Measurements from ENCODE around the gene SLC29A3. TPM values are rescaled to one million over a fixed set of nuclear protein-coding genes. Genes with fewer than 3 reads are reported as not detected.

The SLC29A3 gene
- total RNA-seq, 1 experiment from 2014 or later = 5.9 TPM

GRCh38 chr10:71406878-71407277 lies 87.8 kb downstream of the SLC29A3 start:
- no peak for DNase-seq (ENCODE audit: low read depth, low spot score)
- Histone ChIP-seq H2AFZ (ENCODE audit: low read depth, low read length, poor library complexity, severe bottlenecking) (no peak overlapping the region), H3K9me2 (ENCODE audit: insufficient read depth) (no peaks in the 10 kb centered on the region), H3K27ac (ENCODE audit: low read depth, low read length) (no peak overlapping the region), H3K4me3 (replicated peaks in 1 of 2; ENCODE audit: low read depth in 1 of 2, low read length in 2 of 2) (no peak overlapping the region), H3K4me1 (ENCODE audit: control insufficient read depth in 1 of 2, insufficient read depth in 2 of 2, low read length in 2 of 2) (no peaks in the 10 kb centered on the region), H3K9ac (ENCODE audit: low read length) (no peak overlapping the region), H4K20me1 (ENCODE audit: insufficient read depth) (no peaks in the 10 kb centered on the region), H3K9me3 (ENCODE audit: control insufficient read depth in 1 of 2, insufficient read depth in 1 of 2, low read depth in 1 of 2, low read length in 2 of 2) (no peaks in the 10 kb centered on the region; a peak in 1 of 4 replicates), H3K27me3 (ENCODE audit: insufficient read depth, low read length) (no peaks in the 10 kb centered on the region), H3K4me2 (ENCODE audit: low read length) (no peak overlapping the region), H3K79me2 (ENCODE audit: insufficient read depth, low read length) (no peaks in the 10 kb centered on the region), H3K36me3 (ENCODE audit: control insufficient read depth in 1 of 2, insufficient read depth in 2 of 2, low read length in 2 of 2) (no peaks in the 10 kb centered on the region)
- no TSS peak for BruUV-seq (replicated peaks)
- intact Hi-C loops (cut with micrococcal nuclease) = no loop called here
- no peak for ATAC-seq
- ChIA-PET CTCF (no interaction called here), RAD21 (ENCODE audit: low non-redundant PET in 1 of 2, low total read pairs in 2 of 2, uncharacterized antibody in 2 of 2, unreplicated experiment in 2 of 2) (no interaction called here), POLR2A (no interaction called here)
- TF ChIP-seq RAD21 (IDR thresholded peaks at IDR 0.05; ENCODE audit: low read depth) (no peak), EGR1 (IDR thresholded peaks at IDR 0.05; ENCODE audit: low read depth) (no peak), SRF (IDR thresholded peaks at IDR 0.05; ENCODE audit: low read depth) (no peak), SP1 (IDR thresholded peaks at IDR 0.05; ENCODE audit: low read depth) (no peak), ZNF274 (IDR thresholded peaks at IDR 0.05; ENCODE audit: low read depth, low read length) (no peak), CEBPB (IDR thresholded peaks at IDR 0.05; ENCODE audit: low read depth) (no peak), FOSL1 (IDR thresholded peaks at IDR 0.05; ENCODE audit: low read depth) (no peak), SIN3A (IDR thresholded peaks at IDR 0.05; ENCODE audit: low read depth) (no peak), TCF7L2 (IDR thresholded peaks at IDR 0.05; ENCODE audit: borderline replicate concordance, extremely low read depth, insufficient read depth, insufficient read length) (no peak), EZH2 (IDR thresholded peaks at IDR 0.05) (no peak), YY1 (IDR thresholded peaks at IDR 0.05; ENCODE audit: extremely low read depth, insufficient replicate concordance, low read depth, low read length) (no peak), CBX3 (IDR thresholded peaks at IDR 0.05; ENCODE audit: low read depth) (no peak), MAX (IDR thresholded peaks at IDR 0.05) (no peak), POLR2AphosphoS5 (IDR thresholded peaks at IDR 0.05; ENCODE audit: low read depth, low read length) (no peak)
- TF ChIP-seq, protein P1, sequence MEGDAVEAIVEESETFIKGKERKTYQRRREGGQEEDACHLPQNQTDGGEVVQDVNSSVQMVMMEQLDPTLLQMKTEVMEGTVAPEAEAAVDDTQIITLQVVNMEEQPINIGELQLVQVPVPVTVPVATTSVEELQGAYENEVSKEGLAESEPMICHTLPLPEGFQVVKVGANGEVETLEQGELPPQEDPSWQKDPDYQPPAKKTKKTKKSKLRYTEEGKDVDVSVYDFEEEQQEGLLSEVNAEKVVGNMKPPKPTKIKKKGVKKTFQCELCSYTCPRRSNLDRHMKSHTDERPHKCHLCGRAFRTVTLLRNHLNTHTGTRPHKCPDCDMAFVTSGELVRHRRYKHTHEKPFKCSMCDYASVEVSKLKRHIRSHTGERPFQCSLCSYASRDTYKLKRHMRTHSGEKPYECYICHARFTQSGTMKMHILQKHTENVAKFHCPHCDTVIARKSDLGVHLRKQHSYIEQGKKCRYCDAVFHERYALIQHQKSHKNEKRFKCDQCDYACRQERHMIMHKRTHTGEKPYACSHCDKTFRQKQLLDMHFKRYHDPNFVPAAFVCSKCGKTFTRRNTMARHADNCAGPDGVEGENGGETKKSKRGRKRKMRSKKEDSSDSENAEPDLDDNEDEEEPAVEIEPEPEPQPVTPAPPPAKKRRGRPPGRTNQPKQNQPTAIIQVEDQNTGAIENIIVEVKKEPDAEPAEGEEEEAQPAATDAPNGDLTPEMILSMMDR (IDR thresholded peaks at IDR 0.05 in 2 of 3, conservative IDR thresholded peaks at IDR 0.05 in 1 of 3; ENCODE audit: borderline replicate concordance in 1 of 3, insufficient read depth in 1 of 3, low read depth in 2 of 3, low read length in 2 of 3) = no peak
- TF ChIP-seq, protein P2, sequence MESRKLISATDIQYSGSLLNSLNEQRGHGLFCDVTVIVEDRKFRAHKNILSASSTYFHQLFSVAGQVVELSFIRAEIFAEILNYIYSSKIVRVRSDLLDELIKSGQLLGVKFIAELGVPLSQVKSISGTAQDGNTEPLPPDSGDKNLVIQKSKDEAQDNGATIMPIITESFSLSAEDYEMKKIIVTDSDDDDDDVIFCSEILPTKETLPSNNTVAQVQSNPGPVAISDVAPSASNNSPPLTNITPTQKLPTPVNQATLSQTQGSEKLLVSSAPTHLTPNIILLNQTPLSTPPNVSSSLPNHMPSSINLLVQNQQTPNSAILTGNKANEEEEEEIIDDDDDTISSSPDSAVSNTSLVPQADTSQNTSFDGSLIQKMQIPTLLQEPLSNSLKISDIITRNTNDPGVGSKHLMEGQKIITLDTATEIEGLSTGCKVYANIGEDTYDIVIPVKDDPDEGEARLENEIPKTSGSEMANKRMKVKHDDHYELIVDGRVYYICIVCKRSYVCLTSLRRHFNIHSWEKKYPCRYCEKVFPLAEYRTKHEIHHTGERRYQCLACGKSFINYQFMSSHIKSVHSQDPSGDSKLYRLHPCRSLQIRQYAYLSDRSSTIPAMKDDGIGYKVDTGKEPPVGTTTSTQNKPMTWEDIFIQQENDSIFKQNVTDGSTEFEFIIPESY (IDR thresholded peaks at IDR 0.05; ENCODE audit: extremely low read depth, insufficient replicate concordance, low read length) = no peak
- TF ChIP-seq, protein P3, sequence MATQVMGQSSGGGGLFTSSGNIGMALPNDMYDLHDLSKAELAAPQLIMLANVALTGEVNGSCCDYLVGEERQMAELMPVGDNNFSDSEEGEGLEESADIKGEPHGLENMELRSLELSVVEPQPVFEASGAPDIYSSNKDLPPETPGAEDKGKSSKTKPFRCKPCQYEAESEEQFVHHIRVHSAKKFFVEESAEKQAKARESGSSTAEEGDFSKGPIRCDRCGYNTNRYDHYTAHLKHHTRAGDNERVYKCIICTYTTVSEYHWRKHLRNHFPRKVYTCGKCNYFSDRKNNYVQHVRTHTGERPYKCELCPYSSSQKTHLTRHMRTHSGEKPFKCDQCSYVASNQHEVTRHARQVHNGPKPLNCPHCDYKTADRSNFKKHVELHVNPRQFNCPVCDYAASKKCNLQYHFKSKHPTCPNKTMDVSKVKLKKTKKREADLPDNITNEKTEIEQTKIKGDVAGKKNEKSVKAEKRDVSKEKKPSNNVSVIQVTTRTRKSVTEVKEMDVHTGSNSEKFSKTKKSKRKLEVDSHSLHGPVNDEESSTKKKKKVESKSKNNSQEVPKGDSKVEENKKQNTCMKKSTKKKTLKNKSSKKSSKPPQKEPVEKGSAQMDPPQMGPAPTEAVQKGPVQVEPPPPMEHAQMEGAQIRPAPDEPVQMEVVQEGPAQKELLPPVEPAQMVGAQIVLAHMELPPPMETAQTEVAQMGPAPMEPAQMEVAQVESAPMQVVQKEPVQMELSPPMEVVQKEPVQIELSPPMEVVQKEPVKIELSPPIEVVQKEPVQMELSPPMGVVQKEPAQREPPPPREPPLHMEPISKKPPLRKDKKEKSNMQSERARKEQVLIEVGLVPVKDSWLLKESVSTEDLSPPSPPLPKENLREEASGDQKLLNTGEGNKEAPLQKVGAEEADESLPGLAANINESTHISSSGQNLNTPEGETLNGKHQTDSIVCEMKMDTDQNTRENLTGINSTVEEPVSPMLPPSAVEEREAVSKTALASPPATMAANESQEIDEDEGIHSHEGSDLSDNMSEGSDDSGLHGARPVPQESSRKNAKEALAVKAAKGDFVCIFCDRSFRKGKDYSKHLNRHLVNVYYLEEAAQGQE (IDR thresholded peaks at IDR 0.05; ENCODE audit: low read depth) = no peak
